Testis (tissue), 3 donors: Measurements from ENCODE around the gene CST6. TPM values are rescaled to one million over a fixed set of nuclear protein-coding genes. Genes with fewer than 3 reads are reported as not detected.

Experiments used
- DNase-seq: peaks from one replicate; pipeline ENCODE4 v3.0.0-alpha.2; 2019
- H3K27ac ChIP-seq, 2 donors: fragments of 200-600 bp; sonication (generic); one replicate each; pipeline ENCODE4 v1.5.1; 2019
- H3K27me3 ChIP-seq: fragments of 200-600 bp; sonication (generic); one replicate; pipeline ENCODE4 v1.5.1; 2019
- H3K36me3 ChIP-seq: fragments of 200-600 bp; sonication (generic); one replicate; pipeline ENCODE4 v1.5.1; 2017; ENCODE audit warnings: low read depth; ENCODE audit errors: missing control alignments
- H3K4me1 ChIP-seq: fragments of 200-600 bp; sonication (generic); one replicate; pipeline ENCODE4 v1.5.1; 2019
- H3K4me3 ChIP-seq, 2 donors: fragments of 200-600 bp; sonication (generic); one replicate each; pipeline ENCODE4 v1.5.1; 2017 to 2019
- H3K9me3 ChIP-seq: fragments of 200-600 bp; sonication (generic); one replicate; pipeline ENCODE4 v1.5.1; 2017
- POLR2A ChIP-seq: fragments of 450-650 bp; IDR thresholded peaks from one replicate; pipeline ENCODE4 v1.6.1; 2017; ENCODE audit warnings: antibody characterized with exemption, mild to moderate bottlenecking, moderate library complexity
- WGBS, 2 donors: methylation state at CpG; one replicate each; pipeline ENCODE4 v1.1.5; 2018; 5-methylcytosine and 5-hydroxymethylcytosine counted together
- intact Hi-C: fragments of 100-400 bp; cut with DNase I; formaldehyde crosslinking; loops from one replicate; pipeline ENCODE4 v1.15.1; 2023; ENCODE audit warnings: low total_unique reads
- polyA plus RNA-seq: library from polyadenylated mRNA; stranded (reverse); fragments of 350-450 nt; fragmentation: Illumina TruSeq; extraction: RNeasy Lipid Tissue Mini Kit (QIAGEN cat#74804); gene quantifications from one replicate; pipeline ENCODE4 v1.2.3, GENCODE V29; 2014; ENCODE audit warnings: low read depth, low replicate concordance; ENCODE audit not compliant: insufficient read depth
- total RNA-seq, 2 donors: library from RNA; depleted of rRNA; stranded (reverse); fragments of >200 nt; gene quantifications; one replicate each; pipeline ENCODE4 v1.2.3, GENCODE V29; 2016
- TF ChIP-seq, protein P1 (sequence below), 3 experiments: fragments of 450-650 bp in 2 of 3; fragments of 200-600 bp in 1 of 3; sonication (generic) in 1 of 3; IDR thresholded peaks; one replicate each; pipeline ENCODE4 v1.5.1; 2016 to 2019; ENCODE audit warnings: antibody characterized with exemption in 3 of 3, mild to moderate bottlenecking in 2 of 3, moderate library complexity in 1 of 3

The CST6 gene
- total and polyA plus RNA-seq, 3 donors from 2014 or later = 3.0 to 11.9 (median 6.6) TPM

DNA sequence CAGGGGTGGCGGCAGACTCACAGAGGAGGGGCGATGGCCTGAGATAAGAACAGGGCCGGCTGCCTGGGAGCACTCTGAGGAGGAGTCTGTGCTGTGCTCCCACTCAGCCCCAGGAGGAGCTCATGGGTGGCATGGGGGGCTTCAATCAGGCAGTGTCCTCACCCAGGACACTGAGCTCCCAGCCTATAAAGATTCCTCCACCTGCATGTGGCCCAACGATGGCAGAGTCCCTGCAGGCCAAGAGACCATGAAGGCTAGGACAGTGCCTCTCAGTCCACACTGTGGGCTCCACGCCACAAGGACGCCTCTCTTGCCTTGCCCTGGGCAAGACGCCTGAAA is 1.9 kb downstream of the CST6 start:
- intact Hi-C loops = no loop called here
- TF ChIP-seq, protein P1, sequence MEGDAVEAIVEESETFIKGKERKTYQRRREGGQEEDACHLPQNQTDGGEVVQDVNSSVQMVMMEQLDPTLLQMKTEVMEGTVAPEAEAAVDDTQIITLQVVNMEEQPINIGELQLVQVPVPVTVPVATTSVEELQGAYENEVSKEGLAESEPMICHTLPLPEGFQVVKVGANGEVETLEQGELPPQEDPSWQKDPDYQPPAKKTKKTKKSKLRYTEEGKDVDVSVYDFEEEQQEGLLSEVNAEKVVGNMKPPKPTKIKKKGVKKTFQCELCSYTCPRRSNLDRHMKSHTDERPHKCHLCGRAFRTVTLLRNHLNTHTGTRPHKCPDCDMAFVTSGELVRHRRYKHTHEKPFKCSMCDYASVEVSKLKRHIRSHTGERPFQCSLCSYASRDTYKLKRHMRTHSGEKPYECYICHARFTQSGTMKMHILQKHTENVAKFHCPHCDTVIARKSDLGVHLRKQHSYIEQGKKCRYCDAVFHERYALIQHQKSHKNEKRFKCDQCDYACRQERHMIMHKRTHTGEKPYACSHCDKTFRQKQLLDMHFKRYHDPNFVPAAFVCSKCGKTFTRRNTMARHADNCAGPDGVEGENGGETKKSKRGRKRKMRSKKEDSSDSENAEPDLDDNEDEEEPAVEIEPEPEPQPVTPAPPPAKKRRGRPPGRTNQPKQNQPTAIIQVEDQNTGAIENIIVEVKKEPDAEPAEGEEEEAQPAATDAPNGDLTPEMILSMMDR (IDR thresholded peaks at IDR 0.05) = no peak
- TF ChIP-seq POLR2A = no peak
- Histone ChIP-seq H3K36me3 (no peaks in the 10 kb centered on the region), H3K27me3 (no peaks in the 10 kb centered on the region), H3K4me1 (peaks cover 3% of the 10 kb centered on the region), H3K4me3 (no peak overlapping the region), H3K27ac (no peak overlapping the region), H3K9me3 (no peaks in the 10 kb centered on the region)
- WGBS, 2 donors = 72% methylated on average over 2 to 7 of the region's 7 CpGs
- no peak for DNase-seq

GRCh38 chr11:66014804-66015453 is 3.1 kb downstream of the CST6 start:
- Histone ChIP-seq H3K9me3 (no peaks in the 10 kb centered on the region), H3K27ac (no peak overlapping the region), H3K36me3 (no peaks in the 10 kb centered on the region), H3K27me3 (no peaks in the 10 kb centered on the region), H3K4me3 (no peak overlapping the region), H3K4me1 (peaks cover 3% of the 10 kb centered on the region)
- 89 to 100% methylated on average over 2 to 6 of the region's 6 CpGs for WGBS, 2 donors
- TF ChIP-seq POLR2A = no peak
- TF ChIP-seq, protein P1 (IDR thresholded peaks at IDR 0.05) = no peak
- DNase-seq = no peak
- intact Hi-C loops = no loop called here

- H3K36me3 ChIP-seq = no peaks in the 10 kb centered on the region
- no peak for DNase-seq
- no peaks in the 10 kb centered on the region for H3K9me3 ChIP-seq
- no peak overlapping the region for H3K27ac ChIP-seq
- H3K4me3 ChIP-seq = no peak overlapping the region
- no peaks in the 10 kb centered on the region for H3K27me3 ChIP-seq
- intact Hi-C loops = no loop called here
- no peak for TF ChIP-seq POLR2A
- TF ChIP-seq, protein P1 (IDR thresholded peaks at IDR 0.05) = no peak
- peaks cover 3% of the 10 kb centered on the region for H3K4me1 ChIP-seq
- WGBS, 2 donors = 78% methylated on average over 7 of the region's 7 CpGs; no CpG with 5 or more reads in 1 of the 2 donors
Measured at GRCh38 chr11:66015454-66015881, 3.7 kb downstream of the CST6 start.

DNA sequence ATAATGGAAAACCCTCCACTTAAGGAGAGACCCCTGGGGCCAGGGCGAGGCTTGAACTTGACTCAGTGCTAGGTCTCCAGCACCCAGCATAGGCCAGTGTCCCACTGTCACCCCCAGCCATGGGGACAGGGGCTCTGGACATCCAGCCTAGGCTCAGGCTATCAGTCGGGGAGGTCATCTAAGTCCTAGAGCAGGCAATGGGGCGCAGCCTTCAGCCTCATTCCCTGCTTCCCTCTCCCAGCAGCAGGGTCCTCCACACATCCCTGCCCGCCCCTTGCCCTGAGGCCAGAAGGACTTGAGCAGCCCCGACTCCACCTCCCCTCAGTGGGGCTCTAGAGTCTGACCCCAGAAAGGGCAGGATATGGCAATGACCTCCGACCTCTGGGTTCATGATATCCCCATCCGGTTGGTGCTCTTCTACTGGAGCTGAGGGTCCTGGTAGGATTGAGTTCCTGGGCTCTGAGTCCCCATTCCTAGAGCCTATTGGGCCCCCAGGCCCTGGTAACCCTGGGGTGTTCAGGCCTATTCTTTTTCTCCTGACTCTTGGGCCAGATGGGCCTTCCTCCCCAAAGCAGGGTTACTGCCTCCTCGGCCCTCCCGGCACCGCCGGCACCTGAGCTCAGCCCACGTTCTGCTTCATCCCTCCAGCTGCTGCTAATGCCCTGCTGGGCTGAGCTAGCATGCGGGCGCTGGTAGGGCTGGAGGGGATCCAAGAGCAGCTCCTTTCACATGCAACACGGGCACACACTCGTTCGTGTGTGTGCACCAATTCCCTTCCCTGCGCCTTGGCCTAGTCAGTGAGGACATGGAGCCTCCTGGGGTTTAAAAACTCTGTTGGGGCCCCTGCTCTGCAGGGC is 4.4 kb downstream of the CST6 start:
- no peak for DNase-seq
- Histone ChIP-seq H3K4me1 (peaks cover 3% of the 10 kb centered on the region), H3K9me3 (no peaks in the 10 kb centered on the region), H3K27ac (no peak overlapping the region), H3K36me3 (no peaks in the 10 kb centered on the region), H3K27me3 (no peaks in the 10 kb centered on the region), H3K4me3 (no peak overlapping the region)
- intact Hi-C loops = no loop called here
- WGBS, 2 donors = 87 to 91% methylated on average over 10 to 18 of the region's 18 CpGs
- no peak for TF ChIP-seq POLR2A
- TF ChIP-seq, protein P1 (IDR thresholded peaks at IDR 0.05) = no peak
